Retinal pigment epithelial cell (primary cell): ENCODE measurements around the gene MERTK.

Experiments
- DNase-seq: peaks from one replicate; pipeline ENCODE4 v3.0.0-alpha.2; 2010; ENCODE audit warnings: low read depth
- H3K4me3 ChIP-seq: 2 replicates; pipeline ENCODE4 v1.5.1; 2011; ENCODE audit warnings: mild to moderate bottlenecking, low read length, control low read depth, moderate library complexity
- TF ChIP-seq, protein P1 (sequence below): conservative IDR thresholded peaks from 2 replicates; pipeline ENCODE4 v1.5.1; 2011; ENCODE audit warnings: low read depth, low read length, control low read depth, inconsistent platforms

MERTK gene

DNA sequence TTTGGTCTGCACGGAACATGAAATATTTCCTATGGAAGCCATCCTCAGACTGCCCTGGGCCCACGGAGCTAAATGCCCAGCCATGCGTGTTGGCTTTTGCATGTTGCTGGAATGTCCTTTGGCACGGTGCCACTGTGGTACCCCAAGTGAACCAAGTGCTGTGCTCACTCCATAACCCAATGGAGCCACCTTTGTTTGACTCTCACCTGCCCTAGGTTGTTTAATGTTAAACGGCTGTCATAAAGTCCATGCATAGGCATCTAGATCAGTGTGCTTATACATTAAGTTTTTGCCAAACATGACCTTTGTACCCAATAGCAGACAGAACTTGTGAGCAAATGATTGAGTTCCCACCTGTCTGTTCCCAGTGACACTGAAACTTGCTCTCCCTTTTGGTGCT lies 96.7 kb downstream of the MERTK start:
- H3K4me3 ChIP-seq, result no peak overlapping the region
- TF ChIP-seq, protein P1, sequence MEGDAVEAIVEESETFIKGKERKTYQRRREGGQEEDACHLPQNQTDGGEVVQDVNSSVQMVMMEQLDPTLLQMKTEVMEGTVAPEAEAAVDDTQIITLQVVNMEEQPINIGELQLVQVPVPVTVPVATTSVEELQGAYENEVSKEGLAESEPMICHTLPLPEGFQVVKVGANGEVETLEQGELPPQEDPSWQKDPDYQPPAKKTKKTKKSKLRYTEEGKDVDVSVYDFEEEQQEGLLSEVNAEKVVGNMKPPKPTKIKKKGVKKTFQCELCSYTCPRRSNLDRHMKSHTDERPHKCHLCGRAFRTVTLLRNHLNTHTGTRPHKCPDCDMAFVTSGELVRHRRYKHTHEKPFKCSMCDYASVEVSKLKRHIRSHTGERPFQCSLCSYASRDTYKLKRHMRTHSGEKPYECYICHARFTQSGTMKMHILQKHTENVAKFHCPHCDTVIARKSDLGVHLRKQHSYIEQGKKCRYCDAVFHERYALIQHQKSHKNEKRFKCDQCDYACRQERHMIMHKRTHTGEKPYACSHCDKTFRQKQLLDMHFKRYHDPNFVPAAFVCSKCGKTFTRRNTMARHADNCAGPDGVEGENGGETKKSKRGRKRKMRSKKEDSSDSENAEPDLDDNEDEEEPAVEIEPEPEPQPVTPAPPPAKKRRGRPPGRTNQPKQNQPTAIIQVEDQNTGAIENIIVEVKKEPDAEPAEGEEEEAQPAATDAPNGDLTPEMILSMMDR, result no peak
- no peak for DNase-seq

DNA sequence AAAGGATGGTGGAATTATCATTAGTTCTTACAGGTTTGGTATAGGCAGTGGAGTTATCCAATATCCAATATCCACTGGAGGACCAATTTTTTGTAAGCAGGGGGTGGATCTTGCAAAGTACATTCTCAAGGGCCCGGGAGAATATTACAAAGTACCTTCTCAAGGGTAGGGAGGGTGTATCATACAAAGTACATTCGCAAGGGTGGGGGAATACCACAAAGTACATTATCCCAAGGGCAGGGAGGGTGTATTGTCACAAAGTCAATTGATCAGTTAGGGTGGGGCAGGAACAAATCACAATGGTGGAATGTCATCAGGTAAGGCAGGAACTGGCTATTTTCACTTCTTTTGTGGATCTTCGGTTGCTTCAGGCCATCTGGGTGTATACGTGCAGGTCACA lies 101.4 kb downstream of the MERTK start:
- TF ChIP-seq, protein P1, result no peak

DNA sequence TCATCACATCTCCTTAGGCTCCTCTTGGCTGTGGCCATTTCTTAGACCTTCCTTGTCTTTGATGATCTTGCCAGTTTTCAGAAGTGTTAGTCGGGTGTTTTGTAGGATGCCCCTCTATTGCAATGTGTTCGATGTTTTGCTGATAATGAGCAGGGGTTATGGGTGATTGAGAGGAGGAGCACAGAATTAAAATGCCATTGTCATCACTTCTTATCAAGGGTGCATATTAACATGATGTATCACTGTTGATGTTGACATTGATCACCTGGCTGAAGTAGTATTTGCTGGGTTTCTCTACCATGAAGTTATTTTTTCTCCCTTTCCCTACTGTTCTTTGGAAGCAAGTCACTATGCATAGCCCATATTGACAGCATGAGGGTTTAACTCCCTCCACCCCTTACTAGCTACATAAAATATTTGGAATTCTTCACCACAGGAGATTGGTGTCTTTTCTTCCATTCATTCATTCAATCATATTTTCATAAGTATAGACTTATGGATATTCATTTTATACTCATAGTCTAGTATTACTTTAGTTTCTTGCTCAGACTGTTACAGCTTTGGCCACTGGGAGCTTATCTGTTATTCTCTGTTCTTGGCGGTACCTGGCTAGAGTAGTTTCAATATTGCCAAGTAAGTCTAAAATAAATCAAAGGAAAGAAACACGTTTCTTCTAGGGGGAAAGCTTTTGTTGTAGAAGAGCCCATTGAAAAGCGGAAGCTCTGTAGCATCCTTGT lies 102.2 kb downstream of the MERTK start:
- no peak for DNase-seq
- TF ChIP-seq, protein P1, result no peak
- no peak overlapping the region for H3K4me3 ChIP-seq

More for the DNA sequence above, 101.4 kb downstream of the MERTK start:
- no peak for DNase-seq
- H3K4me3 ChIP-seq, result no peak overlapping the region

DNA sequence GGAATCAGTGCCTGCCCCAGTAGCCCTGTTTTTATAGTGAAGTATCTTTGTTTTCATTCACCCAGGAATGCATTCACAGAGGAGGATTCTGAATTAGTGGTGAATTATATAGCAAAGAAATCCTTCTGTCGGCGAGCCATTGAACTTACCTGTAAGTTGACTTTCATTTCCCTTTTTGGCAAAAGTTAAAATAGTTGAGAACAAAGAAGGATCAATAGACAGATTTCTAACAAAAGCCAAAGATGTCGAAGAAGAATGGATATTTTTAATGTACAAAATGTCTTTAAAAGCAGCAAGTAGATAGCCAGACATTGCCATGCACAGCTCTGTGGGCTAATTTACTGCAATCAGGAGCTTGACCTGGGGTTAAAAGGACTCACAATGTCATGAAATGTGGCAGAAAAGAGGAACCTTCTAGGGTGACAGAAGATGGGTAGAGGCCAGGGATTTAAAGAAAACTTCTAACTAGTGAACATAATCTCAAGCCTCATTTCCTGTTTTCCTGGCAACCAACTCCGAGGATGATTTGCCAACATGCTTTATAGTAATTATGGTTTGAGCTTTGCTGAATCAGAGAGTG lies 102.8 kb downstream of the MERTK start:
- no peak for DNase-seq
- TF ChIP-seq, protein P1, result no peak
- no peak overlapping the region for H3K4me3 ChIP-seq

DNA sequence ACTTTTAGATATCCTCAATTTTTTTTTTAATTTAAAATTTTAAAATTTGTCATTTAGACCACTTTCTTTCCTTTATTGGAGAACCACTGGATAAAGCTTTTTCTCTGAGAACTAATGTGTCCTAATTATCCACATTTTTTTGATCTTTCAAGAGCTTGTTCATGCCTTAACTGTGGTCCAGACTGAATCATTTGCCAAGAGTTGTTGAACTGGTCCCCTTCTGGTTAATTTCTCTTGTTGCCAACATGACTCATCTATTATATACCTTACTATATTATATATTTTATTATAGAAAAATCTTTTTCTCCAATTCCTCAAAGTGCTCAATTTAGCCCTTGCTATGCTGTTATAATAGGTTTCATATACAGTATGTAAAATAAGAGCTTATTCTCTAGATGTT lies 103.5 kb downstream of the MERTK start:
- peak; percentile 38 for DNase-seq
- no peak overlapping the region for H3K4me3 ChIP-seq
- TF ChIP-seq, protein P1, result no peak

DNA sequence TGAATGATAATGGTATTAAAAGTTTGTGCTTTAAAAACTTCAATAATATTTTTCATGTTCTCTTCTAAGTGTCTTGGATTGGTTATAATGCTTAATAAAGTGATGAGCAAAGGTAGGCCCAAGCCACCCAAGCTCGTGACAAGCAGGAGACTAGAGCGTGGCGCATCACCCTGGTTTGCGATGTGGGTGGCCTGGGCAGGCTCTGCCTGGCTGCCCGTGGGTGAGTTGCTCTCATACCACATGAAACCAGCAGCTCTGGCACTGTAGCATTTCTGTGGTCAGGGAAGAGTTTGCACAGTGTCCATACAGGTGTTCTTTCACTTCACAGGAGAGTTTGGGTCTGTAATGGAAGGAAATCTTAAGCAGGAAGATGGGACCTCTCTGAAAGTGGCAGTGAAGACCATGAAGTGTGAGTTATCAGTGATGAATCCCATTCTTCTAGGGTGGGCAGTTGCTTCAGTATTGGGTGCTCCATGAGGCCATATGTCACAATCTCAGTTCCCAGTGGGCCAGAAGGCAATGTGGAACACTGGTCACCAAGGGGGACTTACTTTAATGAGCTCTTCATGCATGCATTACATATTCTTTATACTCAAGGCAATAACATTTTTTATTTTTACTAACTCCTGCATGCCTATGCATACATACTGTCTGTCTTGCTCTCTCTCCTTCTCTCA lies 105.3 kb downstream of the MERTK start:
- DNase-seq, result no peak
- TF ChIP-seq, protein P1, result no peak
- H3K4me3 ChIP-seq, result no peak overlapping the region
